ENCODE results near the gene CACNA1I.

DNA sequence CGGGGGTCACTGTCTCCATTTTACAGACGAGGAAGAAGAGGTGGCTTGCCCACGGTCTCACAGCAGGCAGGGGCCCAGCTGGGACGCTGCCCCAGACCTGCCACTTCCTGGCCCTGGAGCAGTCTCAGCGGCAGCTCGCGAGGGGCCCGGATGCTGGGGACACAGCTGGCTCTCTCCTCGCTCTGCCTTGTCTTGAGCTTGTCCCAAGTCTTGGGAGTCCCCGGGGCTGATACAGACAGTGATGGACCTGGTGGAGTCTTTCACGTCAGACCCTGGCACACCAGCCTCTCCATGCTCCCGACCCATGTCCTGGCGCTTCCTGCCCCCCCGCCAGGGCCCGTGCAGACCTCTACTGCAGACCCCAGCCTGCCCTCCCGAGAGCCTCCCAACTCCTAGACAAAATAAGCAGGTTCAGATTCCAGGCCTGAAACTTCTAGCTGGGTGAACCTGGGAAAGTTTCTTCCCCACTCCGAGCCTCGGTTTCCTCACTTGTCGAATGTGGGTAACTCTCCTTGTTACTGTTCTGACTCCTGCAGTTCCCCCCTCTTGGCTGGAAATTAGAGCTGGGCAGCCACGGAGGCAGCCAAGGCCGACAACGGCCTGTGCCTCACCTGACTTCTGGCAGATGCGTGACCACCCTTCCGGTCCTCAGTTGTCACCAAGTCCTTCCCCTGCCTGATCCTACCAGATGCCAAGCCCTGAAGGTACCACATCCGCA, 145.4 kb downstream of the CACNA1I start:
- TF ChIP-seq, protein P1, sequence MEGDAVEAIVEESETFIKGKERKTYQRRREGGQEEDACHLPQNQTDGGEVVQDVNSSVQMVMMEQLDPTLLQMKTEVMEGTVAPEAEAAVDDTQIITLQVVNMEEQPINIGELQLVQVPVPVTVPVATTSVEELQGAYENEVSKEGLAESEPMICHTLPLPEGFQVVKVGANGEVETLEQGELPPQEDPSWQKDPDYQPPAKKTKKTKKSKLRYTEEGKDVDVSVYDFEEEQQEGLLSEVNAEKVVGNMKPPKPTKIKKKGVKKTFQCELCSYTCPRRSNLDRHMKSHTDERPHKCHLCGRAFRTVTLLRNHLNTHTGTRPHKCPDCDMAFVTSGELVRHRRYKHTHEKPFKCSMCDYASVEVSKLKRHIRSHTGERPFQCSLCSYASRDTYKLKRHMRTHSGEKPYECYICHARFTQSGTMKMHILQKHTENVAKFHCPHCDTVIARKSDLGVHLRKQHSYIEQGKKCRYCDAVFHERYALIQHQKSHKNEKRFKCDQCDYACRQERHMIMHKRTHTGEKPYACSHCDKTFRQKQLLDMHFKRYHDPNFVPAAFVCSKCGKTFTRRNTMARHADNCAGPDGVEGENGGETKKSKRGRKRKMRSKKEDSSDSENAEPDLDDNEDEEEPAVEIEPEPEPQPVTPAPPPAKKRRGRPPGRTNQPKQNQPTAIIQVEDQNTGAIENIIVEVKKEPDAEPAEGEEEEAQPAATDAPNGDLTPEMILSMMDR (conservative IDR thresholded peaks at IDR 0.05): no peak
- TF ChIP-seq ZFX (IDR thresholded peaks at IDR 0.05): no peak
